A549 (cell line): ENCODE results near the gene SLC2A5. TPM values are rescaled to one million over a fixed set of nuclear protein-coding genes. Genes with fewer than 3 reads are reported as not detected.

Experiments
- ATAC-seq, 2 experiments: fragments of 200-7000 bp in 1 of 2; fragments of >200 bp in 1 of 2; cut with Nextera tagmentation in 1 of 2; cut with Tn5 transposase in 1 of 2; 3 replicates each; pipeline versions ENCODE4 v1.8.0 to v1.9.1; 2018 to 2020; ENCODE audit warnings: mild to moderate bottlenecking in 1 of 2, moderate library complexity in 1 of 2
- CTCF ChIA-PET: fragments of 300-600 bp; sonication (Branson Sonifier 250); formaldehyde crosslinking; extraction: SDS; loops from one replicate; lab custom pipeline; 2021; ENCODE audit warnings: antibody characterized with exemption, inconsistent platforms; lab: Yijun Ruan, JAX
- POLR2A ChIA-PET: fragments of 350-600 bp; formaldehyde crosslinking; extraction: SDS; loops from one replicate; lab custom pipeline; 2021; ENCODE audit warnings: antibody characterized with exemption, inconsistent platforms; lab: Yijun Ruan, JAX
- DNase-seq, 2 experiments: peaks; one replicate each; pipeline versions ENCODE4 v3.0.0 to v3.0.0-alpha.2; 2011 to 2016; ENCODE audit warnings: low read depth in 1 of 2, low spot score in 1 of 2
- FAIRE-seq: peaks from 2 replicates; lab custom pipeline; 2011; peaks lifted over from hg19 to GRCh38; lab: Jason Lieb, UNC
- H3K27ac ChIP-seq, 2 experiments: fragments of >200 bp; sonication (Bioruptor Twin); formaldehyde crosslinking; 3 replicates each; pipeline ENCODE4 v1.5.1; 2016 to 2017
- H3K4me1 ChIP-seq: fragments of >200 bp; sonication (Bioruptor Twin); formaldehyde crosslinking; 3 replicates; pipeline ENCODE4 v1.6.1; 2016
- H3K4me2 ChIP-seq: fragments of >200 bp; sonication (Bioruptor Twin); formaldehyde crosslinking; 3 replicates; pipeline ENCODE4 v1.6.1; 2016
- H3K4me3 ChIP-seq: fragments of >200 bp; sonication (Bioruptor Twin); formaldehyde crosslinking; 3 replicates; pipeline ENCODE4 v1.5.1; 2016
- H3K9me3 ChIP-seq: fragments of >200 bp; sonication (Bioruptor Twin); formaldehyde crosslinking; 3 replicates; pipeline ENCODE4 v1.6.1; 2016
- ATOH8 ChIP-seq: fragments of 250-450 bp; sonication (Bioruptor Pico); IDR thresholded peaks from 2 replicates; pipeline ENCODE4 v1.5.0; 2020; ENCODE audit warnings: low read depth, mild to moderate bottlenecking, moderate library complexity
- BHLHE40 ChIP-seq: IDR thresholded peaks from 2 replicates; pipeline ENCODE4 v1.6.1; 2012; ENCODE audit warnings: low read depth, low read length, inconsistent platforms
- CHD4 ChIP-seq: fragments of 200-600 bp; sonication (generic); IDR thresholded peaks from 2 replicates; pipeline ENCODE4 v1.6.1; 2016; ENCODE audit warnings: antibody characterized with exemption, mild to moderate bottlenecking, borderline replicate concordance
- CTCF ChIP-seq: fragments of >200 bp; sonication (Bioruptor Twin); formaldehyde crosslinking; IDR thresholded peaks from 3 replicates; pipeline ENCODE4 v1.5.1; 2016
- E2F6 ChIP-seq: IDR thresholded peaks from 2 replicates; pipeline ENCODE4 v1.6.1; 2012; ENCODE audit warnings: low read depth, borderline replicate concordance
- EHF ChIP-seq: fragments of 250-450 bp; sonication (Bioruptor Pico); IDR thresholded peaks from 2 replicates; pipeline ENCODE4 v1.5.0; 2020; ENCODE audit warnings: mild to moderate bottlenecking
- EP300 ChIP-seq, 2 experiments: fragments of >200 bp; sonication (Bioruptor Twin); formaldehyde crosslinking; IDR thresholded peaks; 2 replicates in 1 of 2; 3 replicates in 1 of 2; pipeline ENCODE4 v1.6.1; 2016 to 2017
- ESRRA ChIP-seq: fragments of 150-350 bp; IDR thresholded peaks from 2 replicates; pipeline ENCODE4 v1.6.1; 2014; ENCODE audit warnings: mild to moderate bottlenecking, low read length, borderline replicate concordance
- FOSL2 ChIP-seq, 2 experiments: fragments of 450-650 bp in 1 of 2; fragments of >200 bp in 1 of 2; sonication (Bioruptor Twin) in 1 of 2; formaldehyde crosslinking; IDR thresholded peaks; 2 replicates each; pipeline versions ENCODE4 v1.5.0 to v1.6.1; 2016 to 2020; ENCODE audit warnings: mild to moderate bottlenecking in 1 of 2, moderate library complexity in 1 of 2
- HMGXB4 ChIP-seq: fragments of 250-450 bp; sonication (Bioruptor Pico); IDR thresholded peaks from 2 replicates; pipeline ENCODE4 v1.5.0; 2021; ENCODE audit warnings: mild to moderate bottlenecking, moderate library complexity, borderline replicate concordance
- KDM1A ChIP-seq: fragments of 200-600 bp; sonication (generic); IDR thresholded peaks from 2 replicates; pipeline ENCODE4 v1.6.1; 2016; ENCODE audit warnings: low read depth, mild to moderate bottlenecking
- NFE2L2 ChIP-seq: fragments of 150-350 bp; conservative IDR thresholded peaks from 2 replicates; pipeline ENCODE4 v1.6.1; 2014; ENCODE audit warnings: low read length
- NPAS2 ChIP-seq: fragments of 250-450 bp; sonication (Bioruptor Pico); IDR thresholded peaks from 2 replicates; pipeline ENCODE4 v1.8.0; 2022; ENCODE audit warnings: mild to moderate bottlenecking, moderate library complexity, borderline replicate concordance
- NR3C1 ChIP-seq: fragments of >200 bp; sonication (Bioruptor Twin); formaldehyde crosslinking; IDR thresholded peaks from 3 replicates; pipeline ENCODE4 v1.6.1; 2017
- PBX3 ChIP-seq: IDR thresholded peaks from 2 replicates; pipeline ENCODE4 v1.6.1; 2012
- POLR2A ChIP-seq: IDR thresholded peaks from 2 replicates; pipeline ENCODE4 v1.6.1; 2012; ENCODE audit warnings: mild to moderate bottlenecking, low read length
- RAD21 ChIP-seq, 2 experiments: fragments of >200 bp in 1 of 2; sonication (Bioruptor Twin) in 1 of 2; formaldehyde crosslinking in 1 of 2; IDR thresholded peaks in 1 of 2; conservative IDR thresholded peaks in 1 of 2; 2 replicates in 1 of 2; 3 replicates in 1 of 2; pipeline ENCODE4 v1.6.1; 2012 to 2018; ENCODE audit warnings: inconsistent platforms in 1 of 2
- RARB ChIP-seq: fragments of 250-450 bp; sonication (Bioruptor Pico); IDR thresholded peaks from 2 replicates; pipeline ENCODE4 v1.8.0; 2021; ENCODE audit warnings: mild to moderate bottlenecking, moderate library complexity
- RCOR1 ChIP-seq: fragments of 150-350 bp; IDR thresholded peaks from 2 replicates; pipeline ENCODE4 v1.6.1; 2014; ENCODE audit warnings: antibody characterized with exemption, low read length, low read depth
- SMC3 ChIP-seq: fragments of >200 bp; sonication (Bioruptor Twin); formaldehyde crosslinking; IDR thresholded peaks from 3 replicates; pipeline ENCODE4 v1.6.1; 2018; ENCODE audit warnings: inconsistent platforms
- SREBF2 ChIP-seq: fragments of 450-650 bp; IDR thresholded peaks from 2 replicates; pipeline ENCODE4 v1.6.1; 2014; ENCODE audit warnings: mild to moderate bottlenecking, moderate library complexity
- TP53 ChIP-seq: fragments of 250-450 bp; sonication (Bioruptor Pico); IDR thresholded peaks from 2 replicates; pipeline ENCODE4 v1.5.0; 2021; ENCODE audit warnings: mild to moderate bottlenecking, moderate library complexity
- ZC3H11A ChIP-seq: fragments of 450-650 bp; IDR thresholded peaks from 2 replicates; pipeline ENCODE4 v1.6.1; 2014; ENCODE audit warnings: antibody characterized with exemption, mild to moderate bottlenecking
- ZNF302 ChIP-seq: fragments of 250-450 bp; sonication (Bioruptor Pico); IDR thresholded peaks from 2 replicates; pipeline ENCODE4 v1.9.0; 2021; ENCODE audit warnings: inconsistent platforms, mild to moderate bottlenecking, moderate library complexity
- WGBS: methylation state at CpG from one replicate; pipeline ENCODE4 v1.1.6; 2017; ENCODE audit errors: missing lambda C conversion rate; 5-methylcytosine and 5-hydroxymethylcytosine counted together
- polyA plus RNA-seq, 4 experiments: library from polyadenylated mRNA; depleted of rRNA in 3 of 4; stranded (reverse); fragments of >200 nt; fragmentation: RNase III in 1 of 4; extraction: RNeasy Plus Mini Kit Qiagen cat#74134 plus additional on column Dnase treatment in 1 of 4; gene quantifications; 2 replicates in 3 of 4; 3 replicates in 1 of 4; pipeline ENCODE4 v1.2.3, GENCODE V29; 2011 to 2017

The SLC2A5 gene
- polyA plus RNA-seq, 2 of the 4 experiments (the other 2 are of a cell fraction) = 0.12 to 0.19 TPM

- ATAC-seq = no peak
- no peak for DNase-seq
- Histone ChIP-seq H3K4me1 (peaks cover 12% of the 10 kb centered on the region), H3K9me3 (no peaks in the 10 kb centered on the region), H3K27ac (0 out of 6 replicates have a peak overlapping the region, but pooled peaks of 1 of the 2 experiments have one; percentile 33), H3K4me2 (no peak overlapping the region), H3K4me3 (no peak overlapping the region)
- TF ChIP-seq ESRRA (no peak), E2F6 (no peak), HMGXB4 (CRISPR knock-in tag) (no peak), FOSL2 (IDR thresholded peaks at IDR 0.05) (no peak), FOSL2 (CRISPR knock-in tag; IDR thresholded peaks at IDR 0.05) (no peak), RCOR1 (no peak), PBX3 (no peak), RARB (no peak), KDM1A (no peak), NPAS2 (CRISPR knock-in tag) (no peak), SREBF2 (no peak), RAD21 (conservative IDR thresholded peaks at IDR 0.05 in 1 of 2, IDR thresholded peaks at IDR 0.05 in 1 of 2) (no peak), TP53 (CRISPR knock-in tag) (no peak), CHD4 (no peak), ATOH8 (CRISPR knock-in tag) (no peak), NFE2L2 (no peak)
- CTCF ChIA-PET = interaction anchor here (1.0 to 1.1 kb wide), 2 partner anchors 10 to 17 kb away, joined by 3 read pairs; no protein-coding TSS in a partner anchor
- 82% methylated on average over 4 of the region's 8 CpGs for WGBS
- POLR2A ChIA-PET = no interaction called here
- FAIRE-seq = no peak
Observed at GRCh38 chr1:9084906-9085305, 15.5 kb upstream of the SLC2A5 start.

GRCh38 chr1:9081473-9081872 lies 12.0 kb upstream of the SLC2A5 start:
- Histone ChIP-seq H3K27ac (no peak overlapping the region), H3K4me1 (peaks cover 24% of the 10 kb centered on the region), H3K9me3 (no peaks in the 10 kb centered on the region), H3K4me2 (no peak overlapping the region), H3K4me3 (no peak overlapping the region)
- ATAC-seq (no peak), FAIRE-seq (no peak), DNase-seq (no peak)
- WGBS = 57% methylated on average over 3 of the region's 3 CpGs
- POLR2A ChIA-PET = no interaction called here
- CTCF ChIA-PET = interaction anchor here (1.4 kb wide), 1 partner anchor 60 kb away, joined by 3 read pairs; no protein-coding TSS in a partner anchor
- TF ChIP-seq SMC3 = no peak
- TF ChIP-seq CTCF = no peak
- TF ChIP-seq EHF = no peak
- no peak for TF ChIP-seq ZNF302 (CRISPR knock-in tag)
- no peak for TF ChIP-seq EP300 (IDR thresholded peaks at IDR 0.05)
- no peak for TF ChIP-seq POLR2A
- TF ChIP-seq BHLHE40 = no peak
- TF ChIP-seq RAD21 (conservative IDR thresholded peaks at IDR 0.05 in 1 of 2, IDR thresholded peaks at IDR 0.05 in 1 of 2) = no peak
- no peak for TF ChIP-seq NR3C1
- no peak for TF ChIP-seq ZC3H11A
- no peak for TF ChIP-seq FOSL2 (IDR thresholded peaks at IDR 0.05)
- no peak for TF ChIP-seq FOSL2 (CRISPR knock-in tag; IDR thresholded peaks at IDR 0.05)
